ENCODE measurements around the gene DZIP1.
A peak's percentile ranks its signal among the peaks of the same experiment; 100 is the strongest.
"Not testable (repeated sequence)": the region's sequence is repeated elsewhere in the genome, so short reads cannot be mapped to it uniquely, and the experiment has no call there.

The DZIP1 gene

GRCh38 chr13:95644601-95645052, at the start of gene DZIP1:
DZIP1 (minus strand) TSS chr13:95644706; CDS start chr13:95642029, 2,677 bp downstream.
- peaks cover 13% of the 10 kb centered on the region; the same call in 1 of the 2 replicates for H3K36me3 ChIP-seq (ENCODE audit: insufficient read depth, low read depth, low read length)
- no peak within 1 kb of the TSS for H3K27ac ChIP-seq (ENCODE audit: low read length)
- H3K4me3 ChIP-seq (ENCODE audit: low read length): peak within 1 kb of the TSS; percentile 92
- H3K9ac ChIP-seq (ENCODE audit: low read depth, low read length): peak within 1 kb of the TSS; percentile 79
- no peaks in the 10 kb centered on the region for H3K9me3 ChIP-seq (ENCODE audit: insufficient read depth, low read depth, low read length)
- peaks cover 16% of the 10 kb centered on the region; the same call in 1 of the 2 replicates for H3K27me3 ChIP-seq (ENCODE audit: insufficient read depth, low read length)
- peaks cover 11% of the 10 kb centered on the region for H3K4me1 ChIP-seq (ENCODE audit: insufficient read depth, low read length)

- not testable (repeated sequence) for H3K9ac ChIP-seq (ENCODE audit: low read depth, low read length); H3K27me3 ChIP-seq (ENCODE audit: insufficient read depth, low read length); H3K36me3 ChIP-seq (ENCODE audit: insufficient read depth, low read depth, low read length)
These were observed 46.5 kb upstream of the DZIP1 start for GRCh38 chr13:95690986-95691385.

GRCh38 chr13:95689582-95689926, 45.0 kb upstream of the DZIP1 start:
- H3K27ac ChIP-seq (ENCODE audit: low read length): no peak overlapping the region
- H3K9me3 ChIP-seq (ENCODE audit: insufficient read depth, low read depth, low read length): no peaks in the 10 kb centered on the region
- no peaks in the 10 kb centered on the region for H3K27me3 ChIP-seq (ENCODE audit: insufficient read depth, low read length)
- no peaks in the 10 kb centered on the region; the same call in 1 of the 2 replicates for H3K4me1 ChIP-seq (ENCODE audit: insufficient read depth, low read length)
- no peaks in the 10 kb centered on the region for H3K36me3 ChIP-seq (ENCODE audit: insufficient read depth, low read depth, low read length)
- H3K9ac ChIP-seq (ENCODE audit: low read depth, low read length): no peak overlapping the region
- no peak overlapping the region for H3K4me3 ChIP-seq (ENCODE audit: low read length)

More at GRCh38 chr13:95690986-95691385, 46.5 kb upstream of the DZIP1 start:
- H3K4me3 ChIP-seq (ENCODE audit: low read length); H3K27ac ChIP-seq (ENCODE audit: low read length); H3K4me1 ChIP-seq (ENCODE audit: insufficient read depth, low read length); H3K9me3 ChIP-seq (ENCODE audit: insufficient read depth, low read depth, low read length): not testable (repeated sequence)

- H3K36me3 ChIP-seq (ENCODE audit: insufficient read depth, low read depth, low read length); H3K4me1 ChIP-seq (ENCODE audit: insufficient read depth, low read length); H3K27ac ChIP-seq (ENCODE audit: low read length); H3K4me3 ChIP-seq (ENCODE audit: low read length); H3K9ac ChIP-seq (ENCODE audit: low read depth, low read length); H3K27me3 ChIP-seq (ENCODE audit: insufficient read depth, low read length); H3K9me3 ChIP-seq (ENCODE audit: insufficient read depth, low read depth, low read length): not testable (repeated sequence)
These were observed 40.5 kb upstream of the DZIP1 start for GRCh38 chr13:95684960-95685359.

- no peak overlapping the region for H3K9ac ChIP-seq (ENCODE audit: low read depth, low read length)
- H3K4me3 ChIP-seq (ENCODE audit: low read length): no peak overlapping the region
- no peaks in the 10 kb centered on the region for H3K36me3 ChIP-seq (ENCODE audit: insufficient read depth, low read depth, low read length)
- peaks cover 4% of the 10 kb centered on the region; the same call in 1 of the 2 replicates for H3K4me1 ChIP-seq (ENCODE audit: insufficient read depth, low read length)
- H3K9me3 ChIP-seq (ENCODE audit: insufficient read depth, low read depth, low read length): no peaks in the 10 kb centered on the region
- H3K27me3 ChIP-seq (ENCODE audit: insufficient read depth, low read length): no peaks in the 10 kb centered on the region
- no peak overlapping the region for H3K27ac ChIP-seq (ENCODE audit: low read length)
These were observed 39.9 kb upstream of the DZIP1 start for GRCh38 chr13:95684418-95684817.

GRCh38 chr13:95679722-95680121, 35.2 kb upstream of the DZIP1 start:
- no peaks in the 10 kb centered on the region for H3K9me3 ChIP-seq (ENCODE audit: insufficient read depth, low read depth, low read length)
- no peak overlapping the region for H3K9ac ChIP-seq (ENCODE audit: low read depth, low read length)
- H3K27ac ChIP-seq (ENCODE audit: low read length): no peak overlapping the region
- H3K27me3 ChIP-seq (ENCODE audit: insufficient read depth, low read length): peaks cover 8% of the 10 kb centered on the region; the same call in 1 of the 2 replicates
- no peaks in the 10 kb centered on the region for H3K36me3 ChIP-seq (ENCODE audit: insufficient read depth, low read depth, low read length)
- no peak overlapping the region for H3K4me3 ChIP-seq (ENCODE audit: low read length)
- H3K4me1 ChIP-seq (ENCODE audit: insufficient read depth, low read length): peaks cover 12% of the 10 kb centered on the region; the same call in 1 of the 2 replicates

GRCh38 chr13:95678967-95679366, 34.5 kb upstream of the DZIP1 start:
- Histone ChIP-seq H3K27me3 (ENCODE audit: insufficient read depth, low read length) (peaks cover 8% of the 10 kb centered on the region; the same call in 1 of the 2 replicates), H3K27ac (ENCODE audit: low read length) (no peak overlapping the region), H3K4me3 (ENCODE audit: low read length) (0 out of 2 replicates have a peak overlapping the region, but pooled peaks have one; percentile 86), H3K36me3 (ENCODE audit: insufficient read depth, low read depth, low read length) (no peaks in the 10 kb centered on the region), H3K4me1 (ENCODE audit: insufficient read depth, low read length) (peaks cover 9% of the 10 kb centered on the region; the same call in 1 of the 2 replicates), H3K9ac (ENCODE audit: low read depth, low read length) (no peak overlapping the region; the same call in 1 of the 2 replicates), H3K9me3 (ENCODE audit: insufficient read depth, low read depth, low read length) (no peaks in the 10 kb centered on the region)

GRCh38 chr13:95677564-95678266, 33.2 kb upstream of the DZIP1 start:
- Histone ChIP-seq H3K27ac (ENCODE audit: low read length) (no peak overlapping the region), H3K9ac (ENCODE audit: low read depth, low read length) (peak overlapping the region; percentile 67; the same call in 1 of the 2 replicates), H3K27me3 (ENCODE audit: insufficient read depth, low read length) (peaks cover 8% of the 10 kb centered on the region; the same call in 1 of the 2 replicates), H3K36me3 (ENCODE audit: insufficient read depth, low read depth, low read length) (no peaks in the 10 kb centered on the region), H3K9me3 (ENCODE audit: insufficient read depth, low read depth, low read length) (no peaks in the 10 kb centered on the region), H3K4me3 (ENCODE audit: low read length) (peak overlapping the region; percentile 86), H3K4me1 (ENCODE audit: insufficient read depth, low read length) (peaks cover 9% of the 10 kb centered on the region; the same call in 1 of the 2 replicates)

- Histone ChIP-seq H3K4me1 (ENCODE audit: insufficient read depth, low read length) (peaks cover 9% of the 10 kb centered on the region; the same call in 1 of the 2 replicates), H3K9ac (ENCODE audit: low read depth, low read length) (peak within 1 kb of the TSS; percentile 86; the same call in 1 of the 2 replicates), H3K9me3 (ENCODE audit: insufficient read depth, low read depth, low read length) (no peaks in the 10 kb centered on the region; the same call in 1 of the 2 replicates), H3K27me3 (ENCODE audit: insufficient read depth, low read length) (peaks cover 8% of the 10 kb centered on the region; the same call in 1 of the 2 replicates), H3K4me3 (ENCODE audit: low read length) (peak within 1 kb of the TSS; percentile 86), H3K27ac (ENCODE audit: low read length) (no peak within 1 kb of the TSS), H3K36me3 (ENCODE audit: insufficient read depth, low read depth, low read length) (no peaks in the 10 kb centered on the region)
These were observed 32.5 kb upstream of the DZIP1 start, which contains the start of gene DNAJC3 for GRCh38 chr13:95676762-95677563. DNAJC3 (plus strand) TSS chr13:95677139; CDS start chr13:95677256, 117 bp downstream.

- H3K4me3 ChIP-seq (ENCODE audit: low read length): peak overlapping the region; percentile 86
- H3K9me3 ChIP-seq (ENCODE audit: insufficient read depth, low read depth, low read length): no peaks in the 10 kb centered on the region; the same call in 1 of the 2 replicates
- no peak overlapping the region for H3K27ac ChIP-seq (ENCODE audit: low read length)
- H3K4me1 ChIP-seq (ENCODE audit: insufficient read depth, low read length): peaks cover 9% of the 10 kb centered on the region; the same call in 1 of the 2 replicates
- H3K27me3 ChIP-seq (ENCODE audit: insufficient read depth, low read length): peaks cover 8% of the 10 kb centered on the region; the same call in 1 of the 2 replicates
- H3K36me3 ChIP-seq (ENCODE audit: insufficient read depth, low read depth, low read length): no peaks in the 10 kb centered on the region
- H3K9ac ChIP-seq (ENCODE audit: low read depth, low read length): peak overlapping the region; percentile 86; the same call in 1 of the 2 replicates
These were observed 31.7 kb upstream of the DZIP1 start for GRCh38 chr13:95676105-95676761.

- H3K27me3 ChIP-seq (ENCODE audit: insufficient read depth, low read length): no peaks in the 10 kb centered on the region
- peaks cover 35% of the 10 kb centered on the region for H3K9me3 ChIP-seq (ENCODE audit: insufficient read depth, low read depth, low read length)
- no peak overlapping the region for H3K27ac ChIP-seq (ENCODE audit: low read length)
- no peak overlapping the region for H3K9ac ChIP-seq (ENCODE audit: low read depth, low read length)
- no peak overlapping the region for H3K4me3 ChIP-seq (ENCODE audit: low read length)
- no peaks in the 10 kb centered on the region for H3K36me3 ChIP-seq (ENCODE audit: insufficient read depth, low read depth, low read length)
- H3K4me1 ChIP-seq (ENCODE audit: insufficient read depth, low read length): peaks cover 6% of the 10 kb centered on the region; the same call in 1 of the 2 replicates
These were observed 27.1 kb upstream of the DZIP1 start for GRCh38 chr13:95671597-95671996.

Data from iPS-20b (cell line).